Astrocyte of the cerebellum (primary cell): ENCODE measurements around the gene TFEB.

Experiments used
- DNase-seq: peaks from one replicate; pipeline ENCODE4 v3.0.0-alpha.2; 2011; ENCODE audit warnings: low read depth
- H3K4me3 ChIP-seq: 2 replicates; pipeline ENCODE4 v1.5.1; 2011; ENCODE audit warnings: mild to moderate bottlenecking, low read depth, low read length, moderate library complexity
- in situ Hi-C: cut with HindIII; loops from 2 replicates; pipeline ENCODE4 v1.10.0; 2017; ENCODE audit warnings: low sequenced_read_pairs
- TF ChIP-seq, protein P1 (sequence below): IDR thresholded peaks from 2 replicates; pipeline ENCODE4 v1.5.1; 2012; ENCODE audit warnings: low read length, low read depth, moderate library complexity, mild to moderate bottlenecking; ENCODE audit errors: missing control alignments

The TFEB gene

DNA sequence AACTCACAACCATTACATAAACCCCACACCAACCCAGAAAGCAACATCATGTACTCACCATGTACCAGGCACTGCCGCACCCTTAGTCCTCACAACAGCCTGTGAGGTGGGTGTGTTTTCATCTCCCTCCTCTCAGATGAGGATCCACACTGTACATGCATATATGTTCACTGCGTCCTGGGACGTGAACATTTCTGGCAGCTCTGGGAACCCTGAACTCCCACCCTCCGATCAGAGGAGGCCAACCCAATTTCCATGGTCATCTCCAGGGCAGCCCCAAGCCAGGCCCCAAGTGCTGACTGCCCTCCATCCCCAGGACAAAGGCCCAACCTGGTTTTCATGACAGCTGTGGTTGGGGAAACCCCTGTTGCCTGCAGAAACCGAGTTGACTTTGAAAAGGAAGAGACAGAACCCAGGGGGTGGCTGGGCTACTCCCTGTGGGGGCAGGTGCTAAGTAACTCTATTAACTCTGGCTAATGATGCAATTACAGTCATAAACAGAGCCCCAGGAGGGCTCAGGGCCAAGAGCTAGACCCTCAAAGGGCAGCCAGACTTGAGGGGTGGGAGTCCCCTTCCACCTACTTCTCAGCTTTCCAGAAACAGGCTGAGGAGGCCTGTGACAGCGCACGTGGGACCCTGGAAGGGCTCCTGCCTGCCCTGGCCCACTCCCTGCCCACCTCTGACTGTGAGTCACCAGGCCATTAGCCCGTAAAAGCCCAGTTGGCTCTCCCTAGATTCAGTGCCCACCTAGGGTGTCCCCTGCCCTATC lies 2.6 kb downstream of the TFEB start:
- in situ Hi-C loops, result no loop called here
- H3K4me3 ChIP-seq, result no peak overlapping the region
- TF ChIP-seq, protein P1, sequence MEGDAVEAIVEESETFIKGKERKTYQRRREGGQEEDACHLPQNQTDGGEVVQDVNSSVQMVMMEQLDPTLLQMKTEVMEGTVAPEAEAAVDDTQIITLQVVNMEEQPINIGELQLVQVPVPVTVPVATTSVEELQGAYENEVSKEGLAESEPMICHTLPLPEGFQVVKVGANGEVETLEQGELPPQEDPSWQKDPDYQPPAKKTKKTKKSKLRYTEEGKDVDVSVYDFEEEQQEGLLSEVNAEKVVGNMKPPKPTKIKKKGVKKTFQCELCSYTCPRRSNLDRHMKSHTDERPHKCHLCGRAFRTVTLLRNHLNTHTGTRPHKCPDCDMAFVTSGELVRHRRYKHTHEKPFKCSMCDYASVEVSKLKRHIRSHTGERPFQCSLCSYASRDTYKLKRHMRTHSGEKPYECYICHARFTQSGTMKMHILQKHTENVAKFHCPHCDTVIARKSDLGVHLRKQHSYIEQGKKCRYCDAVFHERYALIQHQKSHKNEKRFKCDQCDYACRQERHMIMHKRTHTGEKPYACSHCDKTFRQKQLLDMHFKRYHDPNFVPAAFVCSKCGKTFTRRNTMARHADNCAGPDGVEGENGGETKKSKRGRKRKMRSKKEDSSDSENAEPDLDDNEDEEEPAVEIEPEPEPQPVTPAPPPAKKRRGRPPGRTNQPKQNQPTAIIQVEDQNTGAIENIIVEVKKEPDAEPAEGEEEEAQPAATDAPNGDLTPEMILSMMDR, result no peak
- no peak for DNase-seq

DNA sequence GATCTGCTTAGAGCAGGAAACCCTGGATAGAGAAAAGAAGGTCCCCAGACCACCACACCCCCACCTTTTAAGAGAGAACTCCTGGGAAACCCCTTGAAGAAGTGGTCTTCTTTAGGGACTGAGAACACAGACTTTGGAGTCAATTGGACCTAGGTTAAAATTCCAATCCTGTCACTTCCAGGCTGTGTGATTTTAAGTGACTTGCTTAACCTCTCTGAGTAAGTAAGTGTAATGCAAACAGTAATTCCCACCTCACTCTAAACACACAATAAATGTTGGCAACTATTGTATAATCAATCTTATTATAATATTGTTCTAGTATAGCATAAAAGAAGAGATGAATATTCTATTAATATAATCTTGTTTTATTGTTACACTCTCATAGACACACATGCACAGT lies 3.3 kb downstream of the TFEB start:
- in situ Hi-C loops, result no loop called here
- DNase-seq, result no peak
- no peak overlapping the region for H3K4me3 ChIP-seq
- TF ChIP-seq, protein P1, result no peak

DNA sequence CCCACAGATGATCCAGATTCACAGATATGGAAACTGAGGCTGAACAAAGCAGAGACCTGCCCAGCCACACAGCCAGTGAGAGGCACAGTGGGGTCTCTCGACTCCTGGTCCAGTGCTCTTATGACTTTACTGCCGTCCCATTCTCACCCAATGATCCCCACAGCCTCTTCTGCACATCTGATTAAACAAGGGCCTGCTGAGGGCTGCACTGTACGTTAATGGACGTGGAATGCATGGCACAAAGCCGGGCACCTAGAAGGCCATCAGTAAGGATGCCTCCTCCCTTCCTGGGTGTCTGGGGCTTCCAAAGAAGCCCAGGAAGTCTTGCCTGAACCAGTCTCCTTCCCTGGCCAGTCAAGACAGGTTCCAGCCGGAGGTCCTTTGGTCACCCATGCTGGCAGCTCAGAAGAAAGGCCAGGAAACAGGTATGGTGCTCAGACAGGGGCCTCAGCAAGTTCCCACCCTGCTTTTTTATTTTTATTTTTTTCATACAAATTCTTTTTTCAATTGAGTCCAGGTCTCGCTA lies 3.8 kb downstream of the TFEB start:
- no peak overlapping the region for H3K4me3 ChIP-seq
- no peak for DNase-seq
- in situ Hi-C loops, result no loop called here

DNA sequence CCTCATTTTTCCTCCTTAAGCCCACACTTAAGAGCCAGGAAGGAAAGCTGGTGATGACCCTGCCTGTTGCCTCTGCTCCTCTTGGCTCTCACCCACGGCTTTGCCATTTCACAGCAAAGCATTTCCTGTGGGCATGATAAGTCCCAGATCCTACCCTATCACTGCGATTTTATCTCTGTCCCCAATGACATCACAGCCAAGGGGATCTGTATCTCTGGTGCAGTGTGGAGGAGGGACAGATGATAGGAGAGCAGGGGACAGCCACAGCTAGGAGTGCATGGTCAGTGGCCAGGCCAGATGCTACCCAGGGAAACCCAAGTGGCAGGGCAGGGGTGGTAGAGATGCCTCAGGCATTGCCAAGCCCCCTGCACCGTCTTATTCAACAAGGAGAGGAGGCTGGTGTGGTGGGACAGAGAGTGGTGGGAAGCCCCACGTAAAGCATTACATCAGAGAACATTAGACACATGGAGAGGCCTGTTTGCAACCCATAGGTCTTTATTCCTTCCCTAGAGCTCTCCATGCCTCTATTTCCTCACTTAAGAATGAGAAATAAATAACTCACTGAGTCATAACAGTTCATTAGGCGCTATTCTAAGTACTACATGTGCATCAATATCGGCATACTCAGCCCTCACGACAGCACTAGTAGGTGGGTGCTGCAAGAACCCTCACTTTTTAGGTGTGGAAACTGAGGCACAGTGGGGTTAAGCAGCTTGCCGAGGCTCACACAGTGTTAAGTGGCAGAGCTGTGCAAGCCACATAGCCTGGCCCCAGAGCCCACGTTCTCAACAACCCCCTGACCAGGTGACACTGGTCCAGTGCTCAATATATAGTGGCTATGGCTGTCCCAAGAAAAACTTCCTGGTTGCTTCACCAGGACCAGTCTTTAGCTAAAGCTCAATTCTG lies 4.6 kb downstream of the TFEB start:
- no peak overlapping the region for H3K4me3 ChIP-seq
- DNase-seq, result no peak
- in situ Hi-C loops, result no loop called here
- TF ChIP-seq, protein P1, result no peak

More for the DNA sequence above, 3.8 kb downstream of the TFEB start:
- TF ChIP-seq, protein P1, result no peak

DNA sequence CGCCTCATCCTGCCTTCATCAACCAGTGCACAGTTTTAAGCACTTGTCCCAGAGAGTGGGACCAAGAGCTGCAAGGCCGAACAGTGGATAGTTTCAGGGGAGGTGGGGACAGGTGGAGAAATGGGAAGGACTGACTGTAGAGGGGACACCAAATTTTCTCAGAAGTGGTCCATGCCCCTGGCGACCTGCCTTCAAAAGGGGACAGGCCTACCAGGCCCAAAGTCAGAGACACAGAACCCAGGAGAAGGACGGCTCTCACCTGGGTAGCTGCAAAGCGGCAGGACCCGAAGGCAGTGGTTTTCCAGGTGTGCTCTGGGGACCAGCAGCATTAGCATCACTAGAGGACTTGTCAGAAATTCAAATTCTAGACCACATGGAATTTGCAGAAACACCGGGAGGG lies 5.8 kb downstream of the TFEB start:
- TF ChIP-seq, protein P1, result no peak
- in situ Hi-C loops, result no loop called here
- no peak for DNase-seq
- H3K4me3 ChIP-seq, result no peak overlapping the region

DNA sequence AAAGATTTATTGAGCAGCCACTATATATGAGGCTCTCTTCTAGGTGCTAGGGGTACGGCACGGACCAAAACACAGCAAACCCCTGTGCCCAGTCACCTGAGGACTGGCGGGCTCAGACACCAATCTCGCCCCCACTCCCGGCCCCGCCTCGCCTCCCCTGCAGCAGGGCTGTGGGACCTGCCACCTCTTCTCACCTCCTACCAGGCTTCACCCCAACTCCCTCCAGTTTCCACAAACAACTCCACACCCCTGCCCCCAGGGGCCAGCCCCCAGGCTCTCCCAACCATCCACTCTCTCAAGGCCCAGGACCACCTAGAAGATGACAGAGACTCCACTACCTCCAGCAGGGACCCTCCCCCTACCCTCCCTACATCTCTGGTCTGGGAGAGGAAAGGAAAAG lies 6.5 kb downstream of the TFEB start:
- in situ Hi-C loops, result no loop called here
- TF ChIP-seq, protein P1, result no peak
- no peak overlapping the region for H3K4me3 ChIP-seq
- DNase-seq, result no peak
